NK-92 (cell line): ENCODE measurements around the gene CADPS2.
"Not testable (repeated sequence)": the region's sequence is repeated elsewhere in the genome, so short reads cannot be mapped to it uniquely, and the experiment has no call there.

ENCODE experiments used
- DNase-seq: peaks from one replicate; lab custom pipeline; 2025; ENCODE audit not compliant: unreplicated experiment; lab: John Stamatoyannopoulos, UW

Gene CADPS2

GRCh38 chr7:122850528-122850927 lies 35.7 kb downstream of the CADPS2 start:
- no peak for DNase-seq

GRCh38 chr7:122849957-122850328 lies 36.3 kb downstream of the CADPS2 start:
- no peak for DNase-seq

GRCh38 chr7:122849322-122849956 lies 36.8 kb downstream of the CADPS2 start:
- DNase-seq = no peak

GRCh38 chr7:122847871-122848473 lies 38.3 kb downstream of the CADPS2 start:
- DNase-seq = no peak

GRCh38 chr7:122846591-122846990 lies 39.7 kb downstream of the CADPS2 start:
- no peak for DNase-seq

GRCh38 chr7:122845286-122845685 lies 41.0 kb downstream of the CADPS2 start:
- no peak for DNase-seq

- no peak for DNase-seq
These were observed 41.9 kb downstream of the CADPS2 start for GRCh38 chr7:122844191-122844988.

GRCh38 chr7:122842971-122843370 lies 43.3 kb downstream of the CADPS2 start:
- DNase-seq = no peak

- not testable (repeated sequence) for DNase-seq
These were observed 50.0 kb downstream of the CADPS2 start for GRCh38 chr7:122836286-122836685.

GRCh38 chr7:122834571-122834942 lies 51.7 kb downstream of the CADPS2 start:
- not testable (repeated sequence) for DNase-seq

GRCh38 chr7:122833888-122834570 lies 52.2 kb downstream of the CADPS2 start:
- DNase-seq = no peak

GRCh38 chr7:122831436-122831835 lies 54.8 kb downstream of the CADPS2 start:
- DNase-seq = no peak

GRCh38 chr7:122829962-122830361 lies 56.3 kb downstream of the CADPS2 start:
- DNase-seq = no peak

- DNase-seq = no peak
These were observed 58.5 kb downstream of the CADPS2 start for GRCh38 chr7:122827763-122828162.

GRCh38 chr7:122813845-122814244 lies 72.4 kb downstream of the CADPS2 start:
- DNase-seq = no peak

- no peak for DNase-seq
These were observed 82.4 kb downstream of the CADPS2 start for GRCh38 chr7:122803851-122804250.

GRCh38 chr7:122803323-122803722 lies 82.9 kb downstream of the CADPS2 start:
- no peak for DNase-seq

GRCh38 chr7:122802301-122802751 lies 83.9 kb downstream of the CADPS2 start:
- no peak for DNase-seq

- DNase-seq = no peak
These were observed 94.2 kb downstream of the CADPS2 start for GRCh38 chr7:122791959-122792545.

- no peak for DNase-seq
These were observed 95.7 kb downstream of the CADPS2 start for GRCh38 chr7:122790591-122790990.

- DNase-seq = no peak
These were observed 96.1 kb downstream of the CADPS2 start for GRCh38 chr7:122790132-122790531.
